H1 (cell line): ENCODE data around the gene SCNN1A.

ENCODE experiments used
- BACH1 ChIP-seq: IDR thresholded peaks from 2 replicates; pipeline ENCODE4 v1.6.1; 2012; ENCODE audit warnings: low read length, improper control_type of control experiment
- CREB1 ChIP-seq: IDR thresholded peaks from 2 replicates; pipeline ENCODE4 v1.6.1; 2012; ENCODE audit warnings: inconsistent platforms
- E2F6 ChIP-seq: IDR thresholded peaks from 2 replicates; pipeline ENCODE4 v1.6.1; 2012; ENCODE audit warnings: inconsistent platforms
- EZH2 ChIP-seq: fragments of 200-600 bp; sonication (generic); IDR thresholded peaks from 2 replicates; pipeline ENCODE4 v1.7.1; 2012; ENCODE audit warnings: low read depth, mild to moderate bottlenecking, moderate library complexity, low read length, inconsistent platforms; ENCODE audit not compliant: severe bottlenecking
- JUN ChIP-seq: IDR thresholded peaks from 2 replicates; pipeline ENCODE4 v1.6.1; 2011; ENCODE audit warnings: low read depth, mild to moderate bottlenecking, improper control_type of control experiment, low read length
- KDM4A ChIP-seq: IDR thresholded peaks from one replicate; pipeline ENCODE4 v1.7.1; 2012; ENCODE audit warnings: low read depth, mild to moderate bottlenecking, moderate library complexity, low read length, inconsistent platforms; ENCODE audit not compliant: severe bottlenecking
- KDM5A ChIP-seq: fragments of 200-600 bp; IDR thresholded peaks from 2 replicates; pipeline ENCODE4 v1.7.1; 2012; ENCODE audit warnings: mild to moderate bottlenecking, low read length, inconsistent platforms, mixed read lengths
- MAX ChIP-seq: IDR thresholded peaks from 2 replicates; pipeline ENCODE4 v1.6.1; 2012; ENCODE audit warnings: inconsistent platforms
- POLR2A ChIP-seq, 2 experiments: IDR thresholded peaks; 1 replicate in 1 of 2; 2 replicates in 1 of 2; pipeline ENCODE4 v1.6.1; 2011; ENCODE audit warnings: low read depth in 2 of 2, low read length in 2 of 2, mild to moderate bottlenecking in 2 of 2; ENCODE audit errors: control extremely low read depth in 1 of 2
- POLR2AphosphoS5 ChIP-seq: IDR thresholded peaks from 2 replicates; pipeline ENCODE4 v1.6.1; 2011; ENCODE audit warnings: low read depth, low read length
- SP2 ChIP-seq: IDR thresholded peaks from 2 replicates; pipeline ENCODE4 v1.6.1; 2012; ENCODE audit warnings: mild to moderate bottlenecking, low read length, inconsistent platforms
- TF ChIP-seq, protein P1 (sequence below), 3 experiments: IDR thresholded peaks; 1 replicate in 2 of 3; 2 replicates in 1 of 3; pipeline versions ENCODE4 v1.5.1 to v1.6.1; 2011; ENCODE audit warnings: low read length in 3 of 3, mild to moderate bottlenecking in 3 of 3, inconsistent platforms in 2 of 3, low read depth in 1 of 3, moderate library complexity in 1 of 3; ENCODE audit not compliant: insufficient read depth in 1 of 3; ENCODE audit errors: control extremely low read depth in 1 of 3

DNA sequence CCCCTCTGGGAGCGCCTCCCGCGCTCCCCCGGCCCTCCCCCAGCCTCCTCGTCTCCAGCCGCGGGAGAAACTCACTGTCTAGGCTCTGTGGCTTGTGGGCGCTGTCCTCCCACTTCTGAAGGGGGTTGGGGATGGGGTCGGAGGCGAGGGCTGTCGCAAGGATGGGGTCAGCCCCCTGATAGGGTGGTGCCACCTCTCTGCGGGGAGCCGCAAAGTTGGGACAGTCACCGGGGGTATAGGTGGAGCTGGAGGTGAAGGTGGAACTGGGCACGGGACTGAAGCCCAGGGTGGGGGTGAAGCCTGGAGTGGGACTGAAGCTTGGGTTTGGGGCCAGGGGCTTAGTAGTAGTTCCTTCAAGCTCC, 45.7 kb downstream of the SCNN1A start:
- TF ChIP-seq SP2: no peak
- no peak for TF ChIP-seq MAX
- TF ChIP-seq, protein P1, sequence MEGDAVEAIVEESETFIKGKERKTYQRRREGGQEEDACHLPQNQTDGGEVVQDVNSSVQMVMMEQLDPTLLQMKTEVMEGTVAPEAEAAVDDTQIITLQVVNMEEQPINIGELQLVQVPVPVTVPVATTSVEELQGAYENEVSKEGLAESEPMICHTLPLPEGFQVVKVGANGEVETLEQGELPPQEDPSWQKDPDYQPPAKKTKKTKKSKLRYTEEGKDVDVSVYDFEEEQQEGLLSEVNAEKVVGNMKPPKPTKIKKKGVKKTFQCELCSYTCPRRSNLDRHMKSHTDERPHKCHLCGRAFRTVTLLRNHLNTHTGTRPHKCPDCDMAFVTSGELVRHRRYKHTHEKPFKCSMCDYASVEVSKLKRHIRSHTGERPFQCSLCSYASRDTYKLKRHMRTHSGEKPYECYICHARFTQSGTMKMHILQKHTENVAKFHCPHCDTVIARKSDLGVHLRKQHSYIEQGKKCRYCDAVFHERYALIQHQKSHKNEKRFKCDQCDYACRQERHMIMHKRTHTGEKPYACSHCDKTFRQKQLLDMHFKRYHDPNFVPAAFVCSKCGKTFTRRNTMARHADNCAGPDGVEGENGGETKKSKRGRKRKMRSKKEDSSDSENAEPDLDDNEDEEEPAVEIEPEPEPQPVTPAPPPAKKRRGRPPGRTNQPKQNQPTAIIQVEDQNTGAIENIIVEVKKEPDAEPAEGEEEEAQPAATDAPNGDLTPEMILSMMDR (IDR thresholded peaks at IDR 0.05; ENCODE audit: control extremely low read depth in 1 of 3, insufficient read depth in 1 of 3, low read depth in 1 of 3, low read length in 3 of 3): no peak
- no peak for TF ChIP-seq POLR2A (IDR thresholded peaks at IDR 0.05; ENCODE audit: control extremely low read depth in 1 of 2, low read depth in 2 of 2, low read length in 2 of 2)
- TF ChIP-seq KDM4A: no peak
- TF ChIP-seq CREB1: no peak
- no peak for TF ChIP-seq EZH2
- TF ChIP-seq KDM5A: no peak
- no peak for TF ChIP-seq E2F6
- TF ChIP-seq POLR2AphosphoS5: no peak
- TF ChIP-seq JUN: no peak
- TF ChIP-seq BACH1: no peak
